Peyer's patch (tissue), 4 donors: ENCODE results near the gene SH3RF3.

ENCODE experiments used
- CTCF ChIP-seq, 6 experiments: fragments of 450-650 bp in 4 of 6; fragments of 200-600 bp in 2 of 6; sonication (generic) in 1 of 6; IDR thresholded peaks; one replicate each; pipeline ENCODE4 v1.5.1; 2017 to 2019; ENCODE audit warnings: antibody characterized with exemption in 6 of 6, mild to moderate bottlenecking in 3 of 6, moderate library complexity in 1 of 6
- POLR2A ChIP-seq, 2 donors: fragments of 450-650 bp; IDR thresholded peaks; one replicate each; pipeline ENCODE4 v1.5.1; 2017; ENCODE audit warnings: antibody characterized with exemption in 2 of 2, mild to moderate bottlenecking in 2 of 2, moderate library complexity in 2 of 2

- TF ChIP-seq CTCF (IDR thresholded peaks at IDR 0.05) (no peak), POLR2A (IDR thresholded peaks at IDR 0.05) (no peak)
These were observed 34.9 kb upstream of the SH3RF3 start for GRCh38 chr2:109094144-109094543.
